Measurements from ENCODE around the gene ARAP2.

The ARAP2 gene

DNA sequence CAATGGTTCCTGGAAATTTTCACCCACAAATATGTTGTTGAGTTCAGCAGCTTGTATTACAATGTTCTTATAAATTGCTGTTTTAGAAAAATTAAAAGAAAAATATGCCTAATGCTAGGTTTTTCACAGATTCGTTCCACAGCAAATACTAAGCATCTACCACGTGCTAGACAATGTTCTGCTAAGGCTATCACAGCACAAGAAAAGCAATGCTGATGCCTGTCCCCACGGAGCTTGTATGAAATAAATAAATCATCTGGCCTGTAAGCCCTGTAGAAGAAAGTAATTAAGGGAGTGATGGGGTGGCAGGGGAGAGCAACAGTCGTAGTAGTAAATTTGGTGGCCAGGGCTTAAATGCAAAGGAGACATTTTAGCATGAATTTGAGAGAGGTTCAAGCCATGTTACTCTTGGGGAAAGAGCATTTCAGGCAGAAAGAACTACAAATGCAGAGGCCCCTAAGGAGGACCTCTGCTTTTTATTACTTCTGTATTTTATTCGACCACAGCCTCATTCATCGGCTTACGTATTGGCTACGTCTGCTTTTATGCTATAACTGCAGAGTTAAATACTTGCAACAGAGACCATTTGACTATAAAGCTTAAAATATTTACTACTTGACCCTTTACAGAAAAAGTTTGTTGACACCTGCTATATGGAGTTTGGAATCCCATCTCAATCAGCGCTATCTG is 36.3 kb downstream of the ARAP2 start:
- no peaks in the 10 kb centered on the region for H3K9me3 ChIP-seq (ENCODE audit: insufficient read depth, low read depth, low read length)
- peak overlapping the region; percentile 5 for H3K9ac ChIP-seq (ENCODE audit: low read depth, low read length, poor library complexity, severe bottlenecking)
- no peaks in the 10 kb centered on the region for H3K27me3 ChIP-seq (ENCODE audit: insufficient read depth, low read length, poor library complexity, severe bottlenecking)
- peaks cover 21% of the 10 kb centered on the region; the same call in 1 of the 2 replicates for H3K36me3 ChIP-seq (ENCODE audit: insufficient read depth, low read length)
- no peaks in the 10 kb centered on the region for H3K9me2 ChIP-seq (replicated peaks; ENCODE audit: low read depth, low read length)
- H4K20me1 ChIP-seq (ENCODE audit: insufficient read depth, low read length, poor library complexity, severe bottlenecking): no peaks in the 10 kb centered on the region
- H3K4me3 ChIP-seq (ENCODE audit: low read length, poor library complexity, severe bottlenecking): peak overlapping the region; percentile 54
- peaks cover 6% of the 10 kb centered on the region for H3K79me2 ChIP-seq (ENCODE audit: insufficient read depth, low read length)
- H3F3A ChIP-seq (ENCODE audit: low read depth): no peaks in the 10 kb centered on the region
- H2AFZ ChIP-seq (ENCODE audit: low read length): no peak overlapping the region
- TF ChIP-seq EZH2phosphoT487 (IDR thresholded peaks at IDR 0.05; ENCODE audit: borderline replicate concordance): no peak
- TF ChIP-seq, protein P1, sequence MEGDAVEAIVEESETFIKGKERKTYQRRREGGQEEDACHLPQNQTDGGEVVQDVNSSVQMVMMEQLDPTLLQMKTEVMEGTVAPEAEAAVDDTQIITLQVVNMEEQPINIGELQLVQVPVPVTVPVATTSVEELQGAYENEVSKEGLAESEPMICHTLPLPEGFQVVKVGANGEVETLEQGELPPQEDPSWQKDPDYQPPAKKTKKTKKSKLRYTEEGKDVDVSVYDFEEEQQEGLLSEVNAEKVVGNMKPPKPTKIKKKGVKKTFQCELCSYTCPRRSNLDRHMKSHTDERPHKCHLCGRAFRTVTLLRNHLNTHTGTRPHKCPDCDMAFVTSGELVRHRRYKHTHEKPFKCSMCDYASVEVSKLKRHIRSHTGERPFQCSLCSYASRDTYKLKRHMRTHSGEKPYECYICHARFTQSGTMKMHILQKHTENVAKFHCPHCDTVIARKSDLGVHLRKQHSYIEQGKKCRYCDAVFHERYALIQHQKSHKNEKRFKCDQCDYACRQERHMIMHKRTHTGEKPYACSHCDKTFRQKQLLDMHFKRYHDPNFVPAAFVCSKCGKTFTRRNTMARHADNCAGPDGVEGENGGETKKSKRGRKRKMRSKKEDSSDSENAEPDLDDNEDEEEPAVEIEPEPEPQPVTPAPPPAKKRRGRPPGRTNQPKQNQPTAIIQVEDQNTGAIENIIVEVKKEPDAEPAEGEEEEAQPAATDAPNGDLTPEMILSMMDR (conservative IDR thresholded peaks at IDR 0.05; ENCODE audit: low read length): no peak
- peaks cover 47% of the 10 kb centered on the region for H3K4me1 ChIP-seq (ENCODE audit: insufficient read depth, low read length, poor library complexity, severe bottlenecking)
- H3K4me2 ChIP-seq (ENCODE audit: low read depth, low read length, poor library complexity, severe bottlenecking): peak overlapping the region; percentile 75

DNA sequence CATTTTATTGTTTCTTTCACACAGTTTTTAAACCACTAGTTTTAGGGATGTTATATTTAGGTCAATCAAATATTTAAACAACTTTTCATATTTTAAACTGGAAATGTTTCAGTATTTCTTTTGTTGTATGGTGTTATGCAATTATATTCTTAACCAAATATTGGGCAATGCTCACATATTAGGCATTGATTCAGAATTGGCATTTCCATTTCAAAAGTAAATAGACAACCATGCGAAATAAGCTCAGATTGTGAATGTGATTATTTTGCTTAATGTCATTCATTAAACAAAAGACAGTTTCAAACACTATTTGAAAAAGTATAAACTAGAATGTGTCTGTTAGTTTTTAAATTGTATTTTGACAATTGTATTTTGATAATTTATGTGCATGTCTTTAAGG is 36.9 kb downstream of the ARAP2 start:
- H3K9me3 ChIP-seq (ENCODE audit: insufficient read depth, low read depth, low read length): no peaks in the 10 kb centered on the region
- H3K4me1 ChIP-seq (ENCODE audit: insufficient read depth, low read length, poor library complexity, severe bottlenecking): peaks cover 47% of the 10 kb centered on the region
- no peaks in the 10 kb centered on the region for H3K27me3 ChIP-seq (ENCODE audit: insufficient read depth, low read length, poor library complexity, severe bottlenecking)
- no peaks in the 10 kb centered on the region for H3K9me2 ChIP-seq (replicated peaks; ENCODE audit: low read depth, low read length)
- no peak overlapping the region for H3K9ac ChIP-seq (ENCODE audit: low read depth, low read length, poor library complexity, severe bottlenecking)
- H3K79me2 ChIP-seq (ENCODE audit: insufficient read depth, low read length): peaks cover 4% of the 10 kb centered on the region; the same call in 1 of the 2 replicates
- H4K20me1 ChIP-seq (ENCODE audit: insufficient read depth, low read length, poor library complexity, severe bottlenecking): no peaks in the 10 kb centered on the region
- H3K36me3 ChIP-seq (ENCODE audit: insufficient read depth, low read length): peaks cover 21% of the 10 kb centered on the region; the same call in 1 of the 2 replicates
- no peak overlapping the region for H3K4me2 ChIP-seq (ENCODE audit: low read depth, low read length, poor library complexity, severe bottlenecking)
- no peak overlapping the region for H2AFZ ChIP-seq (ENCODE audit: low read length)
- TF ChIP-seq, protein P1 (conservative IDR thresholded peaks at IDR 0.05; ENCODE audit: low read length): no peak
- no peak for TF ChIP-seq EZH2phosphoT487 (IDR thresholded peaks at IDR 0.05; ENCODE audit: borderline replicate concordance)
- H3K4me3 ChIP-seq (ENCODE audit: low read length, poor library complexity, severe bottlenecking): no peak overlapping the region
- no peaks in the 10 kb centered on the region for H3F3A ChIP-seq (ENCODE audit: low read depth)

DNA sequence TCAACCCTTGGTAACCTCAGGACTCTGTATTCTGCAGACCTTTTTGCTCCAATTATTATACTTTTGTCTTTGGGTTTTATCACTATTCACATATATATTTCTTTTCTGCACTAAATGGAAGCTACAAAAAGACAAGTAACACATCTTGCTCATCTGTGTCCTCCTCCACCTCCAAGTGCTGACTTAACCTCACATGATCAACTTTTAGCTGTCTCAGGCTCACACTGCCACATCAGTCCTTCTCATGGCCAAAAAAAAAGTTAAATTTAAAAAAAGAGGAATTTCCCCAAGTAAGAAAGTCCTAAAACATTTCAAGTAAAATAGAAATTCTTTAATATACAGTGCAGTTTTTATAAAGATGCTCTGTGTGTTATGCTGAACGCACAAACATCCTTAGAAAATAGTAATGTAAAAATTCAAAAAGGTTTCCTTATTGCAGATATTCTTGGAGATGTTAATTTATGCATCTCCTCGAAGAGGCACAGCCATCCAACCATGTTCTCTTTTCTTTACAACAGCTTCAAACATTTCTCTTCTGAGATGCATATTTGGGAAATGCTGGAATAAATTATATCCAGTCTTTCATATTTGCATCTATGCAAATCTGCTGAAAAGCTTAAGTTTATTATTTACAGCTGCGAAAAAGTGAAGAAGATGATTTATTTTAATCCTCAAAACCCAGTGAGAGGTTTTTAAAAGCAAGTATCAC is 37.6 kb downstream of the ARAP2 start:
- peaks cover 21% of the 10 kb centered on the region; the same call in 1 of the 2 replicates for H3K36me3 ChIP-seq (ENCODE audit: insufficient read depth, low read length)
- H3K79me2 ChIP-seq (ENCODE audit: insufficient read depth, low read length): peaks cover 4% of the 10 kb centered on the region; the same call in 1 of the 2 replicates
- H3K4me1 ChIP-seq (ENCODE audit: insufficient read depth, low read length, poor library complexity, severe bottlenecking): peaks cover 47% of the 10 kb centered on the region
- H3K4me2 ChIP-seq (ENCODE audit: low read depth, low read length, poor library complexity, severe bottlenecking): no peak overlapping the region
- H2AFZ ChIP-seq (ENCODE audit: low read length): no peak overlapping the region
- no peaks in the 10 kb centered on the region for H3K9me2 ChIP-seq (replicated peaks; ENCODE audit: low read depth, low read length)
- H4K20me1 ChIP-seq (ENCODE audit: insufficient read depth, low read length, poor library complexity, severe bottlenecking): no peaks in the 10 kb centered on the region
- H3F3A ChIP-seq (ENCODE audit: low read depth): no peaks in the 10 kb centered on the region
- H3K27me3 ChIP-seq (ENCODE audit: insufficient read depth, low read length, poor library complexity, severe bottlenecking): no peaks in the 10 kb centered on the region
- no peak overlapping the region for H3K4me3 ChIP-seq (ENCODE audit: low read length, poor library complexity, severe bottlenecking)
- H3K9me3 ChIP-seq (ENCODE audit: insufficient read depth, low read depth, low read length): no peaks in the 10 kb centered on the region
- H3K9ac ChIP-seq (ENCODE audit: low read depth, low read length, poor library complexity, severe bottlenecking): no peak overlapping the region
- TF ChIP-seq, protein P1 (conservative IDR thresholded peaks at IDR 0.05; ENCODE audit: low read length): no peak

All from Loucy (cell line).